ENCODE data around the gene CAMK2D. TPM values are rescaled to one million over a fixed set of nuclear protein-coding genes. Genes with fewer than 3 reads are reported as not detected.

Gene CAMK2D
- total RNA-seq, 4 donors from 2014 or later, result 57.3 to 78.4 (median 61.8) TPM

GRCh38 chr4:113474017-113474416 lies 287.5 kb downstream of the CAMK2D start:
- H3K27ac ChIP-seq, result no peak overlapping the region
- no peak overlapping the region for H3K4me3 ChIP-seq (replicated peaks in 1 of 3)
- no peaks in the 10 kb centered on the region for H3K9me3 ChIP-seq
- no peak for TF ChIP-seq CTCF (IDR thresholded peaks at IDR 0.05)
- TF ChIP-seq POLR2A (IDR thresholded peaks at IDR 0.05), result no peak
- H3K27me3 ChIP-seq, result no peaks in the 10 kb centered on the region
- intact Hi-C loops (cut with DNase I), result no loop called here
- H3K36me3 ChIP-seq, result no peaks in the 10 kb centered on the region
- no peak for DNase-seq
- H3K4me1 ChIP-seq, result peaks cover 0 to 10% of the 10 kb centered on the region in 2 donors

- Histone ChIP-seq H3K4me3 (replicated peaks in 1 of 3) (no peak overlapping the region), H3K4me1 (peaks cover 9 to 17% of the 10 kb centered on the region in 2 donors), H3K27me3 (no peaks in the 10 kb centered on the region), H3K9me3 (no peaks in the 10 kb centered on the region), H3K27ac (no peak overlapping the region), H3K36me3 (no peaks in the 10 kb centered on the region)
- intact Hi-C loops (cut with DNase I), result no loop called here
- WGBS, 2 donors, result 74 to 84% methylated on average over 1 of the region's 1 CpG
- no peak for DNase-seq
- TF ChIP-seq POLR2A (IDR thresholded peaks at IDR 0.05) (no peak), CTCF (IDR thresholded peaks at IDR 0.05) (no peak)
These were observed 288.7 kb downstream of the CAMK2D start for GRCh38 chr4:113472864-113473263.

GRCh38 chr4:113471146-113471860 lies 290.2 kb downstream of the CAMK2D start:
- Histone ChIP-seq H3K4me3 (replicated peaks in 1 of 3) (no peak overlapping the region), H3K4me1 (peaks cover 9 to 17% of the 10 kb centered on the region in 2 donors), H3K27me3 (no peaks in the 10 kb centered on the region), H3K27ac (peak overlapping the region in 1 of 3 donors; percentile 18), H3K9me3 (no peaks in the 10 kb centered on the region), H3K36me3 (no peaks in the 10 kb centered on the region)
- intact Hi-C loops (cut with DNase I), result no loop called here
- DNase-seq, result no peak
- TF ChIP-seq CTCF (IDR thresholded peaks at IDR 0.05), result no peak
- WGBS, 2 donors, result 80 to 90% methylated on average over 4 of the region's 4 CpGs

- no peak for TF ChIP-seq CTCF (IDR thresholded peaks at IDR 0.05)
- no peak for TF ChIP-seq POLR2A (IDR thresholded peaks at IDR 0.05)
- WGBS, 2 donors, result 96% methylated on average over 1 of the region's 1 CpG
- Histone ChIP-seq H3K27me3 (no peaks in the 10 kb centered on the region), H3K27ac (peak overlapping the region in 1 of 3 donors; percentile 90), H3K4me1 (peaks cover 9 to 17% of the 10 kb centered on the region in 2 donors), H3K36me3 (peaks cover 0 to 2% of the 10 kb centered on the region in 2 donors), H3K9me3 (no peaks in the 10 kb centered on the region), H3K4me3 (replicated peaks in 1 of 3) (no peak overlapping the region)
- DNase-seq, result no peak
- intact Hi-C loops (cut with DNase I), result no loop called here
These were observed 291.6 kb downstream of the CAMK2D start for GRCh38 chr4:113469926-113470325.

- TF ChIP-seq CTCF (IDR thresholded peaks at IDR 0.05) (no peak), POLR2A (IDR thresholded peaks at IDR 0.05) (no peak)
- Histone ChIP-seq H3K27me3 (no peaks in the 10 kb centered on the region), H3K9me3 (no peaks in the 10 kb centered on the region), H3K36me3 (peaks cover 0 to 6% of the 10 kb centered on the region in 2 donors), H3K4me3 (replicated peaks in 1 of 3) (no peak overlapping the region), H3K27ac (peak overlapping the region; percentile 55 to 90 (median 86)), H3K4me1 (peaks cover 9 to 17% of the 10 kb centered on the region in 2 donors)
- 89 to 98% methylated on average over 1 of the region's 1 CpG for WGBS, 2 donors
- intact Hi-C loops (cut with DNase I), result no loop called here
- no peak for DNase-seq
These were observed 292.5 kb downstream of the CAMK2D start for GRCh38 chr4:113469023-113469390.

Measured in thyroid gland (tissue), 4 donors.